Neuron (in vitro differentiated cells): ENCODE data around the gene MOB3B.

Experiments used
- H2AFZ ChIP-seq: one replicate; pipeline ENCODE4 v1.6.1; 2013; ENCODE audit warnings: low read depth, mild to moderate bottlenecking, inconsistent platforms, low read length, moderate library complexity
- H3K27me3 ChIP-seq: one replicate; pipeline ENCODE4 v1.6.1; 2013; ENCODE audit warnings: low read length; ENCODE audit not compliant: insufficient read depth
- H3K36me3 ChIP-seq: one replicate; pipeline ENCODE4 v1.6.1; 2013; ENCODE audit warnings: low read length; ENCODE audit not compliant: insufficient read depth
- H3K4me1 ChIP-seq: one replicate; pipeline ENCODE4 v1.6.1; 2013; ENCODE audit warnings: low read length; ENCODE audit not compliant: insufficient read depth
- H3K4me3 ChIP-seq: 2 replicates; pipeline ENCODE4 v1.5.1; 2013; ENCODE audit warnings: mild to moderate bottlenecking, low read length, moderate library complexity
- H3K9me3 ChIP-seq: one replicate; pipeline ENCODE4 v1.6.1; 2013; ENCODE audit warnings: low read length

The MOB3B gene

DNA sequence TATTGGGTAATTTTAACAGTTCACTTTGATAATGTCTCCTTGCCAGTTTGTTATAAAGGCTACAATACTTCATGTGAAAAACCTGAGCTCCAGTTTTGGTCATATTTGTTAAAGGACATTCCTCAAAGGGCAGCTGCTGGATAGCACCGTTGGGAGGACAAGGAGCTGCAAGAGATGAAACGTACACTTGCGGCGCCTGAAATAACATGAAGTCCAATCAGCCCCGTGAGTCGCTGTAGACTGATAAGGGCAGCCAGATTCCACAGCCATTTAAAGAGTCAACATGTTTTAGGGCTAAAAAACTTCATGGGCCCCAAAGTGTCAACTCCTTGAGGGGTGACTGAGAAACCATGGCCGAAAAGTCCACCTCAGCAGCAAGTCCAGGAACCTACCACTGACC, 91.1 kb downstream of the MOB3B start:
- Histone ChIP-seq H3K36me3 (no peaks in the 10 kb centered on the region), H2AFZ (no peak overlapping the region), H3K4me1 (peaks cover 27% of the 10 kb centered on the region), H3K27me3 (no peaks in the 10 kb centered on the region), H3K9me3 (peaks cover 1% of the 10 kb centered on the region), H3K4me3 (no peak overlapping the region)

DNA sequence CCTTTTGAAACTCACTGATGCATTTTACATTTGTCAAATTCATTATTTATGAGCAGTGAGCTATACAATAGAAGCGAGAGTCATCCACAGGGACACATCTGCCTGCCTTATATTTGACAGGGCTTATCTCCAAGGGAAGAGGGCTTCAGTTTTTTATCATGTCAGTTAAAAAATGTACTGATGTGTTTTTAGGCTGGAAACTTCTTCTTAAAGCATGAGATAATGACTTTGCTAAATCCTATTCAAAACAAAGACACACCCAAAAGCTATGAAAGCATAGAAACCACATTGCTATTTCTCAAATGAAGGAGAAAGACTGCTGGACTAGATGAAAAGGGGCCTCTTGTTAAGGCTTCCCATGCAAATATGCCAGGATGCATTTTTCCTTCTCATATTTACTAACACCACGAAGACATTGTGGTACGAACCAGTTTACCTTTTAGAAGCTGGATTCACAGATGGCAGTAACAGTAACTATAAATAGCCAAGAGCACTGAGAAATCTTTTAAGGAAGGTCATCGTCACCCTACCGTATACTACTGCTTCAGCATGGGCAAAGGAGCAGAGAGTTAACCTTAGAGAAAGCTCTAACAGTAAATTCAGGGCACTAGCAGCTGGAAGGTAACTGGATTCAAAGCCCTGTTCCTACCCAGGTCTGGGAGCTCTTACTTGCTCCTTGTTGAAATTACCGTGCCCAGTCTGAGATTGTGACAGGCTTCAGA, 91.8 kb downstream of the MOB3B start:
- Histone ChIP-seq H3K9me3 (peaks cover 1% of the 10 kb centered on the region), H2AFZ (no peak overlapping the region), H3K4me3 (no peak overlapping the region), H3K27me3 (no peaks in the 10 kb centered on the region), H3K4me1 (peaks cover 27% of the 10 kb centered on the region), H3K36me3 (no peaks in the 10 kb centered on the region)

DNA sequence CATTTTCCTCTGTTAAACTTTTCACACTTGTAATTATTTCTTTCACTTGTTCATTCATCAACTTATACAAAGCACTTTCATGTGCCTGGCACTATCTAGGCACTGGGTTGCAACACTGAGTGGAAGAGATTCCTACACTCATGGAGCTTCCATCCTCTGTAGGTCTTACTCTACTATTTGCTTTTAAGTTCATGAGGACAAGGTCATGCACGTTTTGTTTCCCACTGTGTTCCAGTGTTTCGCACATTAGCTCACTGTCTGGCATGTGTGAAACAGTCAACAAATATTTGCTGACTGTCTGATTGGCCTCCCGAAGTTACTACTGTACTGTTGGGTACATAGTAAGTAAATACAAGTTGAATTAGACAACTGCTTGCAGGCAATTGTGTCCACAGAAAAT, 93.4 kb downstream of the MOB3B start:
- Histone ChIP-seq H3K27me3 (no peaks in the 10 kb centered on the region), H3K9me3 (no peaks in the 10 kb centered on the region), H3K4me1 (peaks cover 27% of the 10 kb centered on the region), H3K4me3 (no peak overlapping the region), H2AFZ (no peak overlapping the region), H3K36me3 (no peaks in the 10 kb centered on the region)

DNA sequence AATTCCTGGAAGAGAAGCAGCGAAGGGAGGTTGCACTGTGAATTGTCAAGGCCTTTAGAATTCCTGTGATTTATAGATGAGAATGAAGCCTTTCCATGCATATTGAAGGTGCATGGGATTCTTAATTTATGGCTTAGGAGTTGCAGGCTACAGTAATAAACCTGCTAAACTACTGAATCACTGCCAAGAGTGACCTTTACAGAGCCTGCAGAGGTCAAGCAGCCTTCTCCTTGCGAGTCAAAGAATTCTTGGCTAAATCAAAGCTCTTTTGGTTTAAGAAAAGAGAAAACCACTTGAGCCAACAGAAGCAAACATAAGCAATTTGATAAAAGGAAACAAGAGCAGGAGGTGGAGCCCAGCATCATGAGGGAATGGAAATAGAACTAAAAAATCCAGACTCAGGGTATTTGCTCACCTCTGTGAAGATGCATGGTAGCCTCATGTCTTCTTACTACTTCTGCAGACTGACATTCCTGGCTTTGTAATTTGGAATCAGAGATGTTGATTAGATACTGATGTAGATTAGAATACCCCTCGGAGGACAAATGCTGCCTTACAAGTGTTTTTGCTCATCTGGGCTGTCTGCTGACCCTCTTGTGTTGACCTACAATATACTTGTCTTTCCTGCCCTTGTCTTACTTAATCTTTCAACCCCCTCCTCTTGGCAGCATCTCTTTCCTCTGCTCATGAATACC, 95.8 kb downstream of the MOB3B start:
- H2AFZ ChIP-seq = no peak overlapping the region
- H3K27me3 ChIP-seq = no peaks in the 10 kb centered on the region
- no peaks in the 10 kb centered on the region for H3K9me3 ChIP-seq
- no peak overlapping the region for H3K4me3 ChIP-seq
- H3K4me1 ChIP-seq = peaks cover 24% of the 10 kb centered on the region
- no peaks in the 10 kb centered on the region for H3K36me3 ChIP-seq

- H3K9me3 ChIP-seq = no peaks in the 10 kb centered on the region
- no peak overlapping the region for H2AFZ ChIP-seq
- H3K4me3 ChIP-seq = no peak overlapping the region
- H3K36me3 ChIP-seq = no peaks in the 10 kb centered on the region
- no peaks in the 10 kb centered on the region for H3K27me3 ChIP-seq
- peaks cover 16% of the 10 kb centered on the region for H3K4me1 ChIP-seq
These were observed 97.3 kb downstream of the MOB3B start for GRCh38 chr9:27432308-27432707.

- no peak overlapping the region for H2AFZ ChIP-seq
- H3K36me3 ChIP-seq = no peaks in the 10 kb centered on the region
- H3K9me3 ChIP-seq = no peaks in the 10 kb centered on the region
- H3K4me1 ChIP-seq = peaks cover 18% of the 10 kb centered on the region
- H3K4me3 ChIP-seq = no peak overlapping the region
- no peaks in the 10 kb centered on the region for H3K27me3 ChIP-seq
These were observed 98.0 kb downstream of the MOB3B start for GRCh38 chr9:27431543-27432147.

DNA sequence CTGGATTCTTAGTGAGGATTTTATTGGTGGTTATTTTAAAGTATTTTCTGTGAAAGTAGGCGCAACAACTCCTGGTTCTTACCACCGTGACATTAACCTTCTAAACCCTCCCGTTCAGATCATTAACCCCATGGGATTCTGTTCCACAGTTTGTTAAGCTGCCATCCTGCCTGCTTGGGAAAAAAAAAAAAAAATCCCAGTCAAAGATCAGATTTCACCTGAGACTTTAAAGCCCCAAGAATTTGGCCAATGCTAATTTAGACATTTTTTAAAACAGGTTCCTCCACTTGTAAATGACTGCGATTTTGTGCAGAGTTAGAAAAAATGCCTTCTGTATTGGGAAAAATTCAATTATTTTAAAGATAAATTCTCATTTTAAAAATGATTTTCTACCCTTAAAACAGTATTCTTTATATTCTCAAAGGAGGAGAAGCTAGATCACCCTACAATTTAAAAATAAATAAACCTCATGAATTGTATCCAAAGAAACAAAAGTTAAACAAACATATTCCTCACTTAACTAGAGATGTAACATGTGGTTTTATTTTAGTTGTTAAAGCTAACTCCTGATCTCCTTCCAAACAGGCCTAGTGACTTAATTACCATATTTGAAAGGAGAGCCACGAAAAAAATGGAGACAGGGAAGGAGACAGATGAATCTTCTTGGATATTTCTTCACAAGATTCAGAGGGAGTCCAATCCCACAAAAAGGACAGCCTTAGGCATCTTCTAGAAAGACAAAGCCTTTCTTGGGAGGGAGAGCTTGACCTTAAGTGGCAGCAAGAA, 98.7 kb downstream of the MOB3B start:
- Histone ChIP-seq H3K4me1 (peaks cover 25% of the 10 kb centered on the region), H2AFZ (no peak overlapping the region), H3K27me3 (no peaks in the 10 kb centered on the region), H3K4me3 (no peak overlapping the region), H3K36me3 (no peaks in the 10 kb centered on the region), H3K9me3 (no peaks in the 10 kb centered on the region)

- no peaks in the 10 kb centered on the region for H3K36me3 ChIP-seq
- peaks cover 29% of the 10 kb centered on the region for H3K4me1 ChIP-seq
- H3K27me3 ChIP-seq = no peaks in the 10 kb centered on the region
- H3K4me3 ChIP-seq = no peak overlapping the region
- no peaks in the 10 kb centered on the region for H3K9me3 ChIP-seq
- no peak overlapping the region for H2AFZ ChIP-seq
These were observed 99.7 kb downstream of the MOB3B start for GRCh38 chr9:27429917-27430316.

GRCh38 chr9:27429436-27429835, 100.2 kb downstream of the MOB3B start:
- no peaks in the 10 kb centered on the region for H3K27me3 ChIP-seq
- peaks cover 29% of the 10 kb centered on the region for H3K4me1 ChIP-seq
- no peak overlapping the region for H3K4me3 ChIP-seq
- H3K36me3 ChIP-seq = no peaks in the 10 kb centered on the region
- H3K9me3 ChIP-seq = no peaks in the 10 kb centered on the region
- no peak overlapping the region for H2AFZ ChIP-seq

DNA sequence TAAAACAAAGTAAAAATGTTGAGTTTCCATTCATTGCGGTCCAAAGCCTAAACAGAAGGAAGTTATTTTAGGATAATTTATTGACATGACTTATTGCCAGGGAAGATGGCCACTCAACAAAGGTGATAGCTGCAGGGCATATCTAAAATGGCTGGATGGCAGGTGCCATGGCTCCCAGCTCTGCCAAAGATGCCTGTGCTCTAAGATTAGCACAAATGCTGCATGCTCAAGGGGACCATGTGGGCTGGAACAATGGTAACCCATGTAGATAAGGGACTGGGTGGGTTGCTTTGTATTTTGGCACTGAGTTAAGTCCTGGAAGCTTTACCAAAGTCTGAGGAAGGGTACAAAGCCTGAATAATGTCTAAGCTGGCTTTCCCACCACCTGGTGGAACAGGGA, 101.1 kb downstream of the MOB3B start:
- Histone ChIP-seq H3K4me3 (no peak overlapping the region), H3K9me3 (no peaks in the 10 kb centered on the region), H3K4me1 (peaks cover 24% of the 10 kb centered on the region), H2AFZ (no peak overlapping the region), H3K36me3 (no peaks in the 10 kb centered on the region), H3K27me3 (no peaks in the 10 kb centered on the region)

GRCh38 chr9:27427272-27427643, 102.4 kb downstream of the MOB3B start:
- no peaks in the 10 kb centered on the region for H3K36me3 ChIP-seq
- H3K4me3 ChIP-seq = no peak overlapping the region
- H3K9me3 ChIP-seq = no peaks in the 10 kb centered on the region
- peaks cover 24% of the 10 kb centered on the region for H3K4me1 ChIP-seq
- no peaks in the 10 kb centered on the region for H3K27me3 ChIP-seq
- no peak overlapping the region for H2AFZ ChIP-seq

DNA sequence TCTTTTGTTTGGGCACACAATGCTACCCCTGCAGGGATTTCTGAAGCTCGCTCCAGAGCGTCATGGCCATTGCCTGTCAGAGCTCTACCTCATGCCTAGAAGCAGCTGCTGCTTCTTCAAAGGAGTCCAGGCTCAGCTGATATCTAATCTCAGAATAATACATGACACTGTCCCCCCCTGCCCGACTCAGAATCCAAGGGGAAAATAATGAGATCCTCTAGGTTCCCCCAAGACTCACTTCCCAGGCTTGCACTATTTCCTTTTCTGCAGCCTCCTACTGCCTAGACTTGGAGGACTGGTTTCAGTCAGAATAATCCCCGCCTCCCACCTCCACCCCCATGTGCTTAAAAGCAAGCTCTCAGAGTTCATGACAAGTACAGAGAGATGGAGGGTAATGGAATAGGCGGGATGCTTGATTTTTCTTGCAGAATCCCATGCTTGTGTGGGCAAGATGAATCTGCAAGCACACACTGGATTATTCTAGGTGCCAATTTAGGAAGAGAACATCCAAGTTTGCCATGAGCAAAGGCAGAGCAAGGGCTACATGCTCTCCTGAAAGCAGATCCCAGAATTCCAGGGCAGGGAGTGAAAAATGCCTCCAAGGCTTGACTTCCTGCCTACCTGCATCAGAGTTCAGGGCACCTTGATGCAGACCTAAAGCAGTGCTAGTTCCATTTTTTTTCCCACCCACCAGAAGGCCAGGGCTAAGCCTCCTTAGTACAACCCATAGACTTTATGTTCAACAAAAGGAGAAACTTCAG, 102.9 kb downstream of the MOB3B start:
- no peak overlapping the region for H2AFZ ChIP-seq
- no peaks in the 10 kb centered on the region for H3K9me3 ChIP-seq
- no peaks in the 10 kb centered on the region for H3K27me3 ChIP-seq
- no peaks in the 10 kb centered on the region for H3K36me3 ChIP-seq
- no peak overlapping the region for H3K4me3 ChIP-seq
- H3K4me1 ChIP-seq = peaks cover 24% of the 10 kb centered on the region
